Endothelial cell of umbilical vein (primary cell): ENCODE data around the gene OR52K2. TPM values are rescaled to one million over a fixed set of nuclear protein-coding genes. Genes with fewer than 3 reads are reported as not detected.

Experiments used
- BruUV-seq: library from RNA; stranded (reverse); fragments of 400-500 nt; replicated peaks from 2 replicates; lab custom pipeline; 2021; lab: Mats Ljungman, UMichigan
- CTCF ChIA-PET: fragments of 300-600, 350-600 bp; sonication (Branson Sonifier 250); formaldehyde crosslinking; loops from one replicate; lab custom pipeline; 2021; ENCODE audit warnings: antibody characterized with exemption, inconsistent platforms; lab: Charles Lee
- POLR2A ChIA-PET: fragments of 300-600, 350-600 bp; sonication (Branson Sonifier 250); formaldehyde crosslinking; loops from one replicate; lab custom pipeline; 2021; ENCODE audit warnings: antibody characterized with exemption, inconsistent platforms; lab: Charles Lee
- DNase-seq: peaks from one replicate; pipeline ENCODE4 v3.0.0-alpha.2; 2011; ENCODE audit warnings: low read depth, low spot score
- FAIRE-seq: peaks from 2 replicates; lab custom pipeline; 2011; peaks lifted over from hg19 to GRCh38; lab: Jason Lieb, UNC
- H2AFZ ChIP-seq: 2 replicates; pipeline ENCODE4 v1.6.0; 2012; ENCODE audit warnings: low read depth, low read length, control low read depth, inconsistent platforms
- H3K27ac ChIP-seq: 2 replicates; pipeline ENCODE4 v1.5.1; 2011; ENCODE audit warnings: low read depth, mild to moderate bottlenecking, control low read depth, low read length, moderate library complexity; ENCODE audit not compliant: insufficient read depth
- H3K27me3 ChIP-seq, 2 experiments: 2 replicates each; pipeline versions ENCODE4 v1.6.0 to v1.6.1; 2011; ENCODE audit warnings: low read length in 2 of 2, mixed read lengths in 1 of 2; ENCODE audit not compliant: control insufficient read depth in 2 of 2, insufficient read depth in 2 of 2
- H3K36me3 ChIP-seq, 2 experiments: 2 replicates in 1 of 2; 3 replicates in 1 of 2; pipeline ENCODE4 v1.5.1; 2011; ENCODE audit warnings: low read length in 2 of 2, mild to moderate bottlenecking in 1 of 2, moderate library complexity in 1 of 2; ENCODE audit not compliant: control insufficient read depth in 2 of 2, insufficient read depth in 2 of 2; ENCODE audit errors: extremely low read depth in 1 of 2
- H3K4me1 ChIP-seq: 3 replicates; pipeline ENCODE4 v1.5.1; 2011; ENCODE audit warnings: mild to moderate bottlenecking, low read length; ENCODE audit not compliant: control insufficient read depth, insufficient read depth; ENCODE audit errors: extremely low read depth
- H3K4me2 ChIP-seq: 2 replicates; pipeline ENCODE4 v1.6.1; 2011; ENCODE audit warnings: low read length, control low read depth, mixed read lengths; ENCODE audit not compliant: insufficient read depth
- H3K4me3 ChIP-seq, 3 experiments: fragments of 200-600 bp in 1 of 3; sonication (generic), shearing (Covaris generic) in 1 of 3; replicated peaks in 1 of 3; 2 replicates each; pipeline ENCODE4 v1.5.1; 2011 to 2016; ENCODE audit warnings: control low read depth in 3 of 3, low read length in 3 of 3, mild to moderate bottlenecking in 2 of 3, inconsistent platforms in 1 of 3, low read depth in 1 of 3, moderate library complexity in 1 of 3; ENCODE audit not compliant: insufficient read depth in 1 of 3
- H3K79me2 ChIP-seq: 2 replicates; pipeline ENCODE4 v1.6.0; 2012; ENCODE audit warnings: low read length, inconsistent platforms; ENCODE audit not compliant: control insufficient read depth, insufficient read depth
- H3K9ac ChIP-seq: replicated peaks from 2 replicates; pipeline ENCODE3; 2011; ENCODE audit warnings: low read length, control low read depth; ENCODE audit not compliant: insufficient read depth; ENCODE audit errors: extremely low read depth
- H3K9me1 ChIP-seq: replicated peaks from 3 replicates; pipeline ENCODE4 v1.6.0; 2011; ENCODE audit warnings: mild to moderate bottlenecking, low read length; ENCODE audit not compliant: control insufficient read depth, insufficient read depth; ENCODE audit errors: extremely low read depth
- H3K9me3 ChIP-seq: replicated peaks from 2 replicates; pipeline ENCODE4 v1.5.1; 2012; ENCODE audit warnings: low read length, inconsistent platforms; ENCODE audit not compliant: control insufficient read depth, insufficient read depth
- H4K20me1 ChIP-seq: replicated peaks from 2 replicates; pipeline ENCODE3; 2011; ENCODE audit warnings: mild to moderate bottlenecking, low read length; ENCODE audit not compliant: control insufficient read depth, insufficient read depth; ENCODE audit errors: extremely low read depth
- EZH2 ChIP-seq: IDR thresholded peaks from 2 replicates; pipeline ENCODE4 v1.6.1; 2012; ENCODE audit warnings: borderline replicate concordance, low read depth, mild to moderate bottlenecking, moderate library complexity, low read length, inconsistent platforms; ENCODE audit not compliant: severe bottlenecking
- FOS ChIP-seq: IDR thresholded peaks from 2 replicates; pipeline ENCODE4 v1.6.1; 2011; ENCODE audit warnings: mild to moderate bottlenecking, low read length, moderate library complexity, borderline replicate concordance; ENCODE audit not compliant: insufficient read depth
- GATA2 ChIP-seq: IDR thresholded peaks from 2 replicates; pipeline ENCODE4 v1.7.0; 2011; ENCODE audit warnings: low read depth, mild to moderate bottlenecking, moderate library complexity, mixed read lengths, low read length; ENCODE audit not compliant: insufficient read length, insufficient read depth
- JUN ChIP-seq: IDR thresholded peaks from 2 replicates; pipeline ENCODE4 v1.6.1; 2011; ENCODE audit warnings: borderline replicate concordance, low read depth; ENCODE audit not compliant: insufficient read length, insufficient read depth
- MYC ChIP-seq: IDR thresholded peaks from one replicate; pipeline ENCODE4 v1.6.1; 2011; ENCODE audit warnings: mild to moderate bottlenecking, low read depth, low read length
- POLR2A ChIP-seq: IDR thresholded peaks from 2 replicates; pipeline ENCODE4 v1.6.1; 2012; ENCODE audit warnings: low read depth, mild to moderate bottlenecking, control low read depth, low read length
- POLR2AphosphoS5 ChIP-seq: IDR thresholded peaks from 2 replicates; pipeline ENCODE4 v1.6.1; 2012; ENCODE audit warnings: low read depth, mild to moderate bottlenecking, control low read depth, low read length, moderate library complexity; ENCODE audit not compliant: insufficient read depth
- dilution Hi-C: fragments of 300-500 bp; cut with MboI; formaldehyde crosslinking; loops from one replicate; pipeline ENCODE4 v1.15.0; 2019; ENCODE audit warnings: low sequenced_read_pairs; ENCODE audit not compliant: extremely low pct_ligation_motif_present
- intact Hi-C: fragments of 100-400 bp; cut with micrococcal nuclease; formaldehyde crosslinking; loops from one replicate; pipeline ENCODE4 v1.10.0; 2022
- polyA plus RNA-seq, 4 experiments: library from polyadenylated mRNA; depleted of rRNA in 3 of 4; stranded (reverse) in 3 of 4; unstranded in 1 of 4; fragments of >200 nt; gene quantifications; 2 replicates each; pipeline versions ENCODE4 v1.2.1 to v1.2.3, GENCODE V29; 2011 to 2012; ENCODE audit warnings: missing spikeins in 1 of 4
- total RNA-seq: library from RNA; stranded (reverse); gene quantifications from 2 replicates; pipeline ENCODE4 v1.2.3, GENCODE V29; 2021
- TF ChIP-seq, protein P1 (sequence below): IDR thresholded peaks from 2 replicates; pipeline ENCODE4 v1.6.1; 2011; ENCODE audit not compliant: insufficient read depth, insufficient read length
- TF ChIP-seq, protein P2 (sequence below), 2 donors: IDR thresholded peaks; 1 replicate in 1 of 2; 2 replicates in 1 of 2; pipeline ENCODE4 v1.5.1; 2011; ENCODE audit warnings: low read length in 2 of 2, mild to moderate bottlenecking in 2 of 2, moderate library complexity in 2 of 2, control low read depth in 1 of 2, inconsistent platforms in 1 of 2, low read depth in 1 of 2; ENCODE audit not compliant: insufficient read depth in 1 of 2; ENCODE audit errors: extremely low read depth in 1 of 2

Gene OR52K2
- total and polyA plus RNA-seq, 2 donors (not counting 3 experiments of a cell fraction or from before 2014, with no cell fraction given) = not detected

DNA sequence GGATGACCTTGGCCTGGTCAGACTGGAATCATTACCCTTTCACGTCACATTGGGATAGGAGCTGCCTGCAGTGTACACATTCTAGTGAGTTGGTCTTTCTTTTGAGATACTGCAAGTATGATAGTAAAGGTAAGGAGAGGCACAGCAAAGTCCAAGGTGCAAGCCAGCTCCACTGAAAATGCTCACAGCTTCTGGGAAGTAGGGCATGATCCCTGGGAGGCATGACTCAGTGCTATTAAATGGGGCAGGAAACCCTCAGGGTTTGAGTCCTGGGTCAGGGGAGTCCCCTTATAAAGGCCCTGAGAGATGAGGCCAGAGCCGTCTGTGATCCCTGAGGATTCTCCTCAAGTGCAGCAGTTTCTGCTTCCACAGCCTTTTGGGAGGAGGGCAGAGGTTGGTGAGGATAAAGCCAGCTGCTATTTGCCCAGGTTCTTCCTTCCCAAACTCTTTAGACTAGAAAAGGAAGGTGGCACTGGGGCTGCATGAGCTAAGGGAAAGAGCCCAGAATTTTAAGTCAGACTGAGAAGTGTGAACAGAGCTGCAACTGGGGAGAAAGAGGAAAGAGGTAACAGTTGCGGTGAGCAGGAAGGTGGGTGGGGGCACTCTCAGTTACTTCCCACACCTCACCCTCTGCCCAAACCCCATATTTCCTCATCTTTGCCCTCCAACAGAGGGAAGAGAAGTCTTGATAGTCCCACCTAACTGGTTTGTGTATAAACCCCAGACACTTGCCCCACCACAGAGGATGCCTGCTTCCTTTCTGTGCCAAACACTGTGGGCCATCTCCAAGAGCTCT lies 18.9 kb downstream of the OR52K2 start:
- no peak for FAIRE-seq
- Histone ChIP-seq H3K79me2 (no peaks in the 10 kb centered on the region), H2AFZ (no peak overlapping the region), H4K20me1 (no peaks in the 10 kb centered on the region), H3K9ac (no peak overlapping the region), H3K9me1 (no peaks in the 10 kb centered on the region), H3K36me3 (no peaks in the 10 kb centered on the region), H3K9me3 (no peaks in the 10 kb centered on the region), H3K27me3 (peaks cover 0 to 4% of the 10 kb centered on the region in 2 experiments), H3K4me1 (no peaks in the 10 kb centered on the region), H3K27ac (no peak overlapping the region), H3K4me2 (no peak overlapping the region), H3K4me3 (no peak overlapping the region)
- intact Hi-C loops = no loop called here
- ChIA-PET POLR2A (no interaction called here), CTCF (no interaction called here)
- dilution Hi-C loops = no loop called here
- no peak for TF ChIP-seq JUN
- TF ChIP-seq POLR2A = no peak
- TF ChIP-seq EZH2 = no peak
- TF ChIP-seq GATA2 = no peak
- no peak for TF ChIP-seq FOS
- DNase-seq = no peak
- BruUV-seq = no TSS peak

DNA sequence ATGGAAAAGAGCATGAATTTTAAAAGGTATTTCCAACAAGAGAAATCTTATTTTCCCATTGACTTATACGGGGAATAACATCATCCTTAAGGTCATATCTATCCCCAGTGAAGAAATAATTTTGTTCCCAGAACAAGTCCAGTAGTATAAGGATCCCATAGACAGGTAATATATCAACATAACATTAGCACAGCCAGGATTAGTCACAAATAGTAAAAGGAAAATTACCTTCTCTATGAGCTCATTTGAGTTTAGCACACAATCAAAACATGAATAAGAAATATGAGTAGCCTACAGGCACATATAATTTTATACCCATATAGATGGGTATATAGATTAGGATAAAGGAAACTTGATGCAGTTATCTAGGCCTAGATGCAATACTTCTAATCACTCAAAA lies 30.5 kb downstream of the OR52K2 start:
- Histone ChIP-seq H3K4me1 (peaks cover 21% of the 10 kb centered on the region), H3K4me3 (no peak overlapping the region), H3K27me3 (no peaks in the 10 kb centered on the region), H2AFZ (no peak overlapping the region), H3K4me2 (no peak overlapping the region), H3K36me3 (no peaks in the 10 kb centered on the region), H3K9ac (no peak overlapping the region), H3K79me2 (no peaks in the 10 kb centered on the region), H3K9me1 (no peaks in the 10 kb centered on the region), H4K20me1 (no peaks in the 10 kb centered on the region), H3K27ac (no peak overlapping the region), H3K9me3 (no peaks in the 10 kb centered on the region)
- intact Hi-C loops = loop anchor here (5.0 kb wide), 1 partner anchor 128 kb away; the partner anchor contains the start of gene TRIM68
- TF ChIP-seq POLR2AphosphoS5 (no peak), EZH2 (no peak), GATA2 (no peak), POLR2A (no peak), JUN (no peak), MYC (no peak), FOS (no peak)
- TF ChIP-seq, protein P1, sequence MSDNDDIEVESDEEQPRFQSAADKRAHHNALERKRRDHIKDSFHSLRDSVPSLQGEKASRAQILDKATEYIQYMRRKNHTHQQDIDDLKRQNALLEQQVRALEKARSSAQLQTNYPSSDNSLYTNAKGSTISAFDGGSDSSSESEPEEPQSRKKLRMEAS = no peak
- TF ChIP-seq, protein P2, sequence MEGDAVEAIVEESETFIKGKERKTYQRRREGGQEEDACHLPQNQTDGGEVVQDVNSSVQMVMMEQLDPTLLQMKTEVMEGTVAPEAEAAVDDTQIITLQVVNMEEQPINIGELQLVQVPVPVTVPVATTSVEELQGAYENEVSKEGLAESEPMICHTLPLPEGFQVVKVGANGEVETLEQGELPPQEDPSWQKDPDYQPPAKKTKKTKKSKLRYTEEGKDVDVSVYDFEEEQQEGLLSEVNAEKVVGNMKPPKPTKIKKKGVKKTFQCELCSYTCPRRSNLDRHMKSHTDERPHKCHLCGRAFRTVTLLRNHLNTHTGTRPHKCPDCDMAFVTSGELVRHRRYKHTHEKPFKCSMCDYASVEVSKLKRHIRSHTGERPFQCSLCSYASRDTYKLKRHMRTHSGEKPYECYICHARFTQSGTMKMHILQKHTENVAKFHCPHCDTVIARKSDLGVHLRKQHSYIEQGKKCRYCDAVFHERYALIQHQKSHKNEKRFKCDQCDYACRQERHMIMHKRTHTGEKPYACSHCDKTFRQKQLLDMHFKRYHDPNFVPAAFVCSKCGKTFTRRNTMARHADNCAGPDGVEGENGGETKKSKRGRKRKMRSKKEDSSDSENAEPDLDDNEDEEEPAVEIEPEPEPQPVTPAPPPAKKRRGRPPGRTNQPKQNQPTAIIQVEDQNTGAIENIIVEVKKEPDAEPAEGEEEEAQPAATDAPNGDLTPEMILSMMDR (IDR thresholded peaks at IDR 0.05; ENCODE audit: extremely low read depth in 1 of 2, insufficient read depth in 1 of 2, low read depth in 1 of 2, low read length in 2 of 2) = no peak
- no TSS peak for BruUV-seq
- DNase-seq (no peak), FAIRE-seq (no peak)
- POLR2A ChIA-PET = no interaction called here
- CTCF ChIA-PET = interaction anchor here (1.0 kb wide), 1 partner anchor 293 kb away, joined by 3 read pairs; no protein-coding TSS in a partner anchor
- dilution Hi-C loops = no loop called here
